Subcutaneous abdominal adipose tissue (tissue), 5 donors: ENCODE data around the gene ATF3.
A peak's percentile ranks its signal among the peaks of the same experiment; 100 is the strongest.

ENCODE experiments used
- H3K27ac ChIP-seq: one replicate; pipeline ENCODE4 v1.7.0; 2013; ENCODE audit warnings: low read depth, mild to moderate bottlenecking, inconsistent platforms, low read length, moderate library complexity
- H3K27me3 ChIP-seq, 5 donors: one replicate each; pipeline ENCODE4 v1.7.0; 2013; ENCODE audit warnings: low read length in 5 of 5, inconsistent platforms in 1 of 5; ENCODE audit not compliant: control insufficient read depth in 5 of 5, insufficient read depth in 4 of 5
- H3K36me3 ChIP-seq, 5 donors: one replicate each; pipeline ENCODE4 v1.7.0; 2013; ENCODE audit warnings: low read length in 5 of 5; ENCODE audit not compliant: control insufficient read depth in 5 of 5, insufficient read depth in 5 of 5
- H3K4me1 ChIP-seq, 5 donors: one replicate each; pipeline ENCODE4 v1.7.0; 2013; ENCODE audit warnings: low read length in 5 of 5, mild to moderate bottlenecking in 3 of 5, moderate library complexity in 1 of 5; ENCODE audit not compliant: control insufficient read depth in 5 of 5, insufficient read depth in 5 of 5
- H3K4me3 ChIP-seq, 5 donors: one replicate each; pipeline ENCODE4 v1.7.0; 2013; ENCODE audit warnings: low read length in 5 of 5, low read depth in 1 of 5
- H3K9ac ChIP-seq, 5 donors: one replicate each; pipeline ENCODE4 v1.7.0; 2013; ENCODE audit warnings: low read length in 5 of 5, mild to moderate bottlenecking in 4 of 5, moderate library complexity in 3 of 5
- H3K9me3 ChIP-seq, 5 donors: one replicate each; pipeline ENCODE4 v1.7.0; 2013; ENCODE audit warnings: low read length in 5 of 5; ENCODE audit not compliant: control insufficient read depth in 5 of 5
- donor health status: healthy.
- donor health status: healthy.
- donor health status: healthy.
- donor health status: healthy.
- donor health status: healthy.

Gene ATF3

DNA sequence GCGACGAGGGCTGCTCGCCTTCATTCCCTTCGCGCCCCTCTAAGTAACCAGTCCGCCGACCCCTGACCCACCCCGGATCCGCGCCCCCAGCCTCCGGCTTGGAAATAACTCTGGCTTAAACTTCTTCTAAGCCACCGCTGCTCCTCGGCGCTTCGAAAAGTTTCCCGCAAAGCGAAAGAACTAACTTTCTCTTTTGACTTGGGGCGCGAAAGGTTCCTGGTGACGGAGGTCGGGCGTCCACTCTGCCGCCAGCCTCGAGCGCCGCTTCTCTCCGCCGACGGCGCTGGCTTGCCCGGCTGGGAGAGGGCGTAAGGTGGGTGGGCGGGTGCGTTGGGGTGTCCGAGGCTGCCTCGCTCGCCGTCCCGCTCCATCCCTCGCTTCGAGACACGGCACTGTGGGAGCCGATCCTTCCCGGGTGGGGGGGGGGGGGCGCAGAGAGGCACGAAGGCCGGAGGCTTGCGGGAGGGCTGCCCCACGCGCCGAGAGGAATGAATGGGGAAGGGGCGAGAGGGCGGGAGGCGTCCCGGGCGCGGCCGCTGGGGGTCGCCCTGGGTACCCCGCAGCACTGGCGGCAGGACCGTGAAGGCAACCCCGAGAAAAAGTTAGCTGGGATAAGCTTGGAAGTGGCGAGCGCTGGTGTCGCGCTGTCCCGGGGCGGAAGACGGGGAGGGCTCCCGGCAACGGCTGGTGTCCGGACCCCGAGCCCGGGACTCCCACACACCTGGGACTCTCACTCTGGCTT is 569 bp downstream of the ATF3 start:
- Histone ChIP-seq H3K9ac (peak overlapping the region in 4 of 5 donors; percentile 84 to 93 (median 88)), H3K27me3 (peaks cover 12 to 41% (median 23%) of the 10 kb centered on the region in 5 donors), H3K9me3 (no peaks in the 10 kb centered on the region), H3K36me3 (no peaks in the 10 kb centered on the region), H3K4me1 (peaks cover 0 to 53% (median 39%) of the 10 kb centered on the region in 5 donors), H3K4me3 (peak overlapping the region; percentile 79 to 94 (median 83)), H3K27ac (peak overlapping the region; percentile 70)

DNA sequence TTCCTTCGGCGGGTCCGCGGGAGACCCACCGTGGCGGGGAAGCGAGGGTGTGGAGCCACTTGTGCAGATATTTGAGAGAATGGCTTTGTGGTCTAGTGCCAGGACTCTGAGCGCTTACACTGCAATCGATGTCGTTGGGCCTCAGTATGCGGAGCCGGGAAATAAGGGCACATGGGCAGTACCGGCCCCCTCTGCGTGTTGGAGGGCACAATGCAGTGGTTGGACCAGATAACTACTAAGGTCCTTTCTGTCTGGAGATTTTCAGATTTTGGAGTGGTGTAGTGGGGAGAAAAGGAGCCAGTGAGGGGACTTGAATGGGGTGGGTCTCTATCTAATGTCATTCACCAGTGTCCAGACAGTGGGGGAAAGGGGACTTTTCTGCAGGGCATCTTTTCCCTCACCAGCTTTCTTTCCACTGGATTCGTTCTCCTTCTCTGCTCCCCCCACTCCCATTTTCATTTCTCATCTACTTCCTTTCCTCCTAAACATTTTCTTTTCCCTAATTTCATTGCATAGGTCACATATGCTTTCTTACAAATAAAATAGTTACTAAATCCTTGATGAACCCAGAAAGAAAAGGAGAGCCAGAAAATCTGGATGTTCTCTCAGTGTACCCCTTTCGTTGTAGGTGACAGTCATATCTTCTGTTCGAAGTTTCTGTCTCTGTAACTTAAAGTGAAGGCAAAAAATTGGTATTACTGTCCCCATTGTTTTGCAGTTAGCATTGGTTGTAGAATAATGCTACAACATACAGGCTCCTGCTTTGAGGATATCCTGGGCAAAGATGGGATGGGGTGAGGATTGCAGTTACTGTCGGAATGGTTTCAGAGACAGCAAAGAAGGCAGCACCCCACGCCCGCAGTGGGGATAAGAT is 1.4 kb downstream of the ATF3 start:
- Histone ChIP-seq H3K9me3 (no peaks in the 10 kb centered on the region), H3K27ac (peak overlapping the region; percentile 70), H3K27me3 (peaks cover 10 to 34% (median 16%) of the 10 kb centered on the region in 5 donors), H3K36me3 (peaks cover 0 to 5% (median 4%) of the 10 kb centered on the region in 5 donors), H3K9ac (peak overlapping the region in 4 of 5 donors; percentile 75 to 93 (median 88)), H3K4me1 (peaks cover 0 to 54% (median 39%) of the 10 kb centered on the region in 5 donors), H3K4me3 (peak overlapping the region; percentile 79 to 94 (median 83))

DNA sequence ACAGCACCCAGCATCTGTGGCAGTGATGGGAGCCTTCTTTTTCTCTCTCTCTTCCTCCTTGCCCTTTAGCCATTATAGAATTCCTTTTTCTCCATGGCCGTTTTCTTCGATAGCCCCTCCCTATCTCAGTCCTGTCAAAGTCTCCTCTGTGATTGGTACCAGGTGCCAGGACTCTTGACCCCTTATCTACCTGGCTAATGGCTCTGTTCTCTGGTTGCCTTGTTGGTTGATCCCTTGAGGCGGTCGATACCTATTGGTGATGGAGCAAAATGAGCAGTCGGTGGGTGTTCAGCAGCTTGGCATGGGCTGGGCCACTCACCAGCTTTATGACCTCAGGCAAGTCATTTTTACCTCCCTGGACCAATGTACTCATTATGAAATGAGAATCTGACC is 2.0 kb downstream of the ATF3 start:
- H3K4me1 ChIP-seq, result peaks cover 0 to 50% (median 37%) of the 10 kb centered on the region in 5 donors
- peaks cover 0 to 11% (median 10%) of the 10 kb centered on the region in 5 donors for H3K36me3 ChIP-seq
- H3K27ac ChIP-seq, result no peak overlapping the region
- peak overlapping the region; percentile 79 to 94 (median 83) for H3K4me3 ChIP-seq
- no peaks in the 10 kb centered on the region for H3K9me3 ChIP-seq
- peaks cover 9 to 30% (median 14%) of the 10 kb centered on the region in 5 donors for H3K27me3 ChIP-seq
- no peak overlapping the region for H3K9ac ChIP-seq

DNA sequence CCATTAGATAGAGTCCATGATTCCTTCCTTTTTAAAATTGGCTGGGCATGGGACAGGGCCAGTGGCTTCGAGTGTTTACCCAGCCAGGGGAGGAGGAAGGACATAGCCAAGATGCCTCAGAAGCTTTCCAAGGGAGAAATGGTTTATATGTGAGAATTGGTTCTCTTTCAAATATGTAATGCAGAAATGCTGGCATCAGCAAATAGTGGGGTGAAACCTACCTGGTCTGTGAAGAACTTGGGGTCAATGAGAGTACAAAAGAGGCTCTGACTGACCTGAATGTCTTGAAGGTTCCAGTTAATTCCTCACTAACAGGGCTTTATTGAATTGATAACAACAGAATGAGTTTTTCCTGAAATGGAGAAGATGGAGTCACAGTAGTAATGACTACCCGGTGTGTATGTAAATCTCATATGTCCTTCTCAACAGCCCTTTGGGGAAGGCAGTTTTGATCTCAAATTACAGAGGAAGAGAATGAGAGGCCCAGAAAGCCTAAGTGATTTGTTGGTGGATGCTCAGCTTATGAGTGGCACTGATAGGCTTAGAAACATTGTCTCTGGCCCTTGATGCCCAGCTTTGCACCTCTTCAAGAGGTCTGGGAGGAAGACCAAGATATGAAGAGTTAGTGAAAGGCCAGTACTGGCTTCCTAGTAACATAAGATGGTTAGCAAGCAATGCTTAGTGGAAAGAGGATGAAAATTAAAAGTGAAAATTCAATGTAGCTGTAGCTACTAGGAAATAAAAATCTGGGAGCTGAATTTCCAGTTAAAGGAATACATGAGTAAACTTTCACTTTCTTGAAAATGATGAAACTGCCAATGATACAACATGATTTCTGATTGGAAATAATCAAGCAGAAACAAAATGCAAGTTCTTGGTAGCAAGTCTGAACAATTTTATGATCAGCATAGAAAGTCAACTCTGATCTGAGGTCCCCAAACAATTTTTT is 2.7 kb downstream of the ATF3 start:
- Histone ChIP-seq H3K4me3 (peak overlapping the region; percentile 79 to 94 (median 83)), H3K9ac (no peak overlapping the region), H3K27ac (no peak overlapping the region), H3K4me1 (peaks cover 0 to 43% (median 30%) of the 10 kb centered on the region in 5 donors), H3K36me3 (peaks cover 0 to 17% (median 15%) of the 10 kb centered on the region in 5 donors), H3K9me3 (no peaks in the 10 kb centered on the region), H3K27me3 (peaks cover 2 to 23% (median 8%) of the 10 kb centered on the region in 5 donors)

DNA sequence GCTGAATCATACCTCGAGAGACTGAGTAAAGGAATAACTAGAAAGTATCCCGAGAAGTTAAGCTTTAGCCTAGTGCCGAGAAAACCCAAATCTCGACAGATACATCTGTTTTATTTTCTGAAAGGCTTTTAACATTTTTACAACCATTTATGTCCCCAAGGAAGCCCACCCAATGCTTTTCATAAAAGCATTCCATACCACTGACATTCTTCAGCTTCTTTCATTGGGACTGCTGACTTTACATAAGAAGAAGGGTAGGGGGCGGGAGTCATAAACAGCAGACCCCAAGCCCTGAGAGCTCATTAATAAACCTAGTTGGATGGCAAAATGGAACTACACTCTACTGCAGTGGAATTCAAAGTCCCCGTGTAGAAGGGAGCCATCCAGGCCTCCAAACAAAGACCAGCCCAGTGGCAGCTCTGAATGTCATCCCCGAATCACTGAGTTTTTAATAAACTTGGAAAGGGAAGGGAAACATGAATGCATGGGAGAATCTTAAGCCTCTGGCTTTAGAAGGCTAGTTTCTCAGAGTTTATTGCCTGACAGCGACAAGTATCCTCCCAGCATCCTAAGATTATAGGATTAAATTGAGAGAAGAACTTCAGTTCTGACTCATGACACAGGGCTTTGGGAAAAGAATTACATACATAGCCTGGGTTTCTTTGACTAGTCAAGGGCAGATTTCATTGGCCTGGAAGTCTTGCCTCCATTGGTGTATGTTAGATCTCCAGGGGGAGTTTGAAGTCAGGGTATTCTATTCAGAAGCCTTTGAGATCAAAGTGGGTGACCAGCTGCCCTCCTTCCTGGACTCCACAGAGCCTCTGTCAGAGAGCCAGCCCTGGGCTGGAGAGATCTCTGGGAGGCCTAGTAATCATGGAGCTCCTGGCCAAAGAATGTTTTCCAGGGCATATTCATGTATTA is 3.7 kb downstream of the ATF3 start:
- H3K27ac ChIP-seq, result no peak overlapping the region
- no peak overlapping the region for H3K9ac ChIP-seq
- H3K36me3 ChIP-seq, result peaks cover 0 to 27% (median 25%) of the 10 kb centered on the region in 5 donors
- peaks cover 0 to 13% (median 0%) of the 10 kb centered on the region in 5 donors for H3K27me3 ChIP-seq
- H3K9me3 ChIP-seq, result no peaks in the 10 kb centered on the region
- peak overlapping the region in 1 of 5 donors; percentile 3 for H3K4me3 ChIP-seq
- H3K4me1 ChIP-seq, result peaks cover 0 to 34% (median 20%) of the 10 kb centered on the region in 5 donors

DNA sequence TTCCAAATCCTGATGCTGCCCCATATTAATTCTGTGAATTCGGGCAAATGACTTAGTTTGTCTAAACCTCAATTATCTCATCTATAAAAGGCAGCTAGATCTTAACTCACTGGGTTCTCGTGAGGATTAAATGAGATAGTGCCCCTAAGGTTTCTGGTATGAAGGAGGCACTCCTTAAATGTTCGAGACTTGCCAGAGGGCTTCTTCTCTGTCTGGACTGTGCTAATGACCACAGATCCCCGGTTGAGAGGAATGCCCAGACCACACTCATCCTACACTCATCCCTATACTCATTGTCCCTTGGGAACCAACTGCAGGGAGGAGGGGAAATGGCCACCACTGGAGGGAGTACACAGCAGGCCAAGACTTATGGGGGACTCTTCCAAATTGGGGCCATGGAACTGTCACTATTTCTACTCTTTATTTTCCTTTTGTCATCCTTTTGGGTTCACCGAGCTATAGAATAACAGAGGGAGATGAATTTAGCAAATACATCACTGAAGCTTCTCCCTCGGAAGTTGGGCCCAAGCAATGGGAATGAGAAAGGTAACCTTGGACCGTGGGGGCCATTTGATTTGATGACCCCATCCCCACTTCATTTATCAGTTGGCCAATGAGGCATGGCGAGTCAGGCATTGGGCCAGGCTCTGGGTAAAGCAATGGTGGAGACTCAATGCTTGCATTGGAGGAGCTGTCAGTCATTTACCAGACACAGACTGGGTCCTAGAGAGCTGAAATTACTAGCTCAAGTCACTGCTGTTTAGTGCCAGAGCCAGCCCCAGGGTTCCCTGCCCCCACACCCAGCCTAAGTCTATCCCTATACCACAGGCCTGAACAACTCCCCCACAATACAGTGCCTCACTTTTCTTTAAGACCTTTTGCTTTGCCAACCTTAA is 5.1 kb downstream of the ATF3 start:
- Histone ChIP-seq H3K27me3 (peaks cover 0 to 8% (median 0%) of the 10 kb centered on the region in 5 donors), H3K27ac (no peak overlapping the region), H3K4me1 (peaks cover 0 to 26% (median 12%) of the 10 kb centered on the region in 5 donors), H3K4me3 (no peak overlapping the region), H3K36me3 (peaks cover 7 to 39% (median 38%) of the 10 kb centered on the region in 5 donors), H3K9me3 (no peaks in the 10 kb centered on the region), H3K9ac (no peak overlapping the region)

DNA sequence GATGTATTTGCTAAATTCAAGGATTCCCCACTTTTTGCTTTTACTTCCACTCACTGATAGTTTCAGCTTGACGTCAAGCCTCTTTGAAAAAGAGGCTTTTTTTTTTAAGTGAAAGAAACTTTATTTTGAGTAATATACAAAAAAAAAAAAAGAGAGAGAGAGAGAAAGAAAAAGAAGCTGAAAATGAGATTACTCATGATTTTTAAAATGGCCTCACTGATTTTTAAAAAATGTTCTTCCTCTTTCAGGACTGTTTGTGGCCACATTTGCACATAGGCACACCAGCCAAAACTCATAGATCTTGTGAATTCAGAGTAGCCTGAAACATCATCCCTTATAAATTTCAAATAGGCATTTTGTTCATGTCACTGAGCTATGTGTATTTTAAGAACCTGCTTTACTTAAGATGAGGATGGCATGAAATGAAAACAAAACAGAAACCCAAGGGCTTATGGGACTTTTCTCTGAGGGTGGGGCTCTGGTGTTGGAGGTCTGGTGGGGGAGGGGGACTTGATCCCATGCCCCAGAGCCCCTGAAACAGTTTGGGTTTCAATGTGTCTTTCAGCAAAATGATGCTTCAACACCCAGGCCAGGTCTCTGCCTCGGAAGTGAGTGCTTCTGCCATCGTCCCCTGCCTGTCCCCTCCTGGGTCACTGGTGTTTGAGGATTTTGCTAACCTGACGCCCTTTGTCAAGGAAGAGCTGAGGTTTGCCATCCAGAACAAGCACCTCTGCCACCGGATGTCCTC is 6.1 kb downstream of the ATF3 start:
- H3K27ac ChIP-seq, result no peak overlapping the region
- H3K9ac ChIP-seq, result no peak overlapping the region
- H3K36me3 ChIP-seq, result peaks cover 7 to 49% (median 48%) of the 10 kb centered on the region in 5 donors
- H3K27me3 ChIP-seq, result peaks cover 0 to 8% (median 0%) of the 10 kb centered on the region in 5 donors
- H3K9me3 ChIP-seq, result no peaks in the 10 kb centered on the region
- H3K4me3 ChIP-seq, result no peak overlapping the region
- peaks cover 0 to 22% (median 9%) of the 10 kb centered on the region in 5 donors for H3K4me1 ChIP-seq

DNA sequence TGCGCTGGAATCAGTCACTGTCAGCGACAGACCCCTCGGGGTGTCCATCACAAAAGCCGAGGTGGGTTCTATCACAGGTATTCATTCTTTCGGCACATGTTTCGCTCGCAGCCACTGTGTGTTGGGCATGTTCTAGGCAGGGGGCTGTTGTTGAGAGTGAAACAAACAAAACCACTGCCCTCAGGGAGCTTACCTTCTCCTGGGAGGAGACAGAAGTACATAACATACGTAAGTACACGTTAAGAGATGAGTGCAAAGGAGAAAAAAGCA is 6.6 kb downstream of the ATF3 start:
- peaks cover 0 to 4% (median 0%) of the 10 kb centered on the region in 5 donors for H3K27me3 ChIP-seq
- no peaks in the 10 kb centered on the region for H3K9me3 ChIP-seq
- H3K4me3 ChIP-seq, result no peak overlapping the region
- peaks cover 0 to 17% (median 5%) of the 10 kb centered on the region in 5 donors for H3K4me1 ChIP-seq
- H3K36me3 ChIP-seq, result peaks cover 7 to 53% (median 53%) of the 10 kb centered on the region in 5 donors
- H3K9ac ChIP-seq, result no peak overlapping the region
- no peak overlapping the region for H3K27ac ChIP-seq
